ENCODE measurements around the gene UXS1.

Gene UXS1

DNA sequence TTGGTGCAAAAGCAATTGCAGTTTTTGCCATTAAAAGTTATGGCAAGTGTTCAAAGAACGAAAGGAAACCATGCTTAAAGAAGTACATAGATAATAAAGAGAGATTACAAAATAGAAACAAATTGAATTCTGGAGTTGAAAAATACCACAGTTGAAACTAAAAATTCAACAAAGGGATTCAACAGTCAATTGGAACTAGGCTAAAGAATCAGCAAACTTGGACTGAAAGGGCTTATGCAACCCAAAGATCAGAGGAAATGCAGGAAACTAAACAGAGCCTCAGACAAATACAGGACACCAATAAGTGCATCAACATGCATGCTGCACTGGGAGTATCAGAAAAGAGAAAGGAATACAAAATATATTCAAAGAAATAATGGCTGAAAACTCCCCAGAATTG, 40.3 kb downstream of the UXS1 start:
- Histone ChIP-seq H3K4me3 (ENCODE audit: low read length, poor library complexity, severe bottlenecking) (no peak overlapping the region), H3F3A (ENCODE audit: low read depth) (no peaks in the 10 kb centered on the region), H3K4me1 (ENCODE audit: insufficient read depth, low read length, poor library complexity, severe bottlenecking) (peaks cover 21% of the 10 kb centered on the region), H2AFZ (ENCODE audit: low read length) (no peak overlapping the region), H3K9me2 (replicated peaks; ENCODE audit: low read depth, low read length) (no peaks in the 10 kb centered on the region), H3K9ac (ENCODE audit: low read depth, low read length, poor library complexity, severe bottlenecking) (no peak overlapping the region), H3K9me3 (ENCODE audit: insufficient read depth, low read depth, low read length) (peaks cover 35% of the 10 kb centered on the region), H3K36me3 (ENCODE audit: insufficient read depth, low read length) (peaks cover 75% of the 10 kb centered on the region), H3K4me2 (ENCODE audit: low read depth, low read length, poor library complexity, severe bottlenecking) (no peak overlapping the region), H3K79me2 (ENCODE audit: insufficient read depth, low read length) (peaks cover 79% of the 10 kb centered on the region), H4K20me1 (ENCODE audit: insufficient read depth, low read length, poor library complexity, severe bottlenecking) (no peaks in the 10 kb centered on the region), H3K27me3 (ENCODE audit: insufficient read depth, low read length, poor library complexity, severe bottlenecking) (peaks cover 8% of the 10 kb centered on the region)
- no peak for TF ChIP-seq EZH2phosphoT487 (IDR thresholded peaks at IDR 0.05; ENCODE audit: borderline replicate concordance)
- TF ChIP-seq CTCF (conservative IDR thresholded peaks at IDR 0.05; ENCODE audit: low read length) = no peak

DNA sequence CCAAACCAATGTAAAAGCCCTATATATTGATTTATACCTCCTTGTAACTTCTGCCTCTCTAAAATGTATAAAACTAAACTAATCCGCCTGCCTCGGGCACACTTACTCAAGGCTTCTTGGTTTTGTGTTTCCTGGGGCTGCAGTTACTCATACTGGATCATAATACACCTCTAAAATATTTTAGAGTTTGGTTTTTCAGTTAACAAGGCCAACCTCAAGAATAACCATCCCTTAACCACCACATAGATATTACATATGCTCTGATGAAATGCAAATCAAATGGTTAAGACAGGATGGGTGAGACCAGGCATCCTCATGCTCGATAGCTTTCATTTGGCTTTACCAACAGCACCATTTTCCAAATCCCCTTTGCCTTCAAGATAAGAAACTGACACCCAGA, 46.4 kb downstream of the UXS1 start:
- Histone ChIP-seq H3K4me3 (ENCODE audit: low read length, poor library complexity, severe bottlenecking) (no peak overlapping the region), H3K4me1 (ENCODE audit: insufficient read depth, low read length, poor library complexity, severe bottlenecking) (peaks cover 13% of the 10 kb centered on the region), H3K27me3 (ENCODE audit: insufficient read depth, low read length, poor library complexity, severe bottlenecking) (no peaks in the 10 kb centered on the region), H4K20me1 (ENCODE audit: insufficient read depth, low read length, poor library complexity, severe bottlenecking) (no peaks in the 10 kb centered on the region), H3K9ac (ENCODE audit: low read depth, low read length, poor library complexity, severe bottlenecking) (peak overlapping the region; percentile 25), H3K4me2 (ENCODE audit: low read depth, low read length, poor library complexity, severe bottlenecking) (peak overlapping the region; percentile 41), H3K9me3 (ENCODE audit: insufficient read depth, low read depth, low read length) (no peaks in the 10 kb centered on the region; the same call in 1 of the 2 replicates), H3K36me3 (ENCODE audit: insufficient read depth, low read length) (peaks cover 49% of the 10 kb centered on the region; the same call in 1 of the 2 replicates), H3K79me2 (ENCODE audit: insufficient read depth, low read length) (peaks cover 32% of the 10 kb centered on the region; the same call in 1 of the 2 replicates), H3K9me2 (replicated peaks; ENCODE audit: low read depth, low read length) (no peaks in the 10 kb centered on the region), H2AFZ (ENCODE audit: low read length) (no peak overlapping the region), H3F3A (ENCODE audit: low read depth) (no peaks in the 10 kb centered on the region)
- TF ChIP-seq EZH2phosphoT487 (IDR thresholded peaks at IDR 0.05; ENCODE audit: borderline replicate concordance) (no peak), CTCF (conservative IDR thresholded peaks at IDR 0.05; ENCODE audit: low read length) (no peak)

DNA sequence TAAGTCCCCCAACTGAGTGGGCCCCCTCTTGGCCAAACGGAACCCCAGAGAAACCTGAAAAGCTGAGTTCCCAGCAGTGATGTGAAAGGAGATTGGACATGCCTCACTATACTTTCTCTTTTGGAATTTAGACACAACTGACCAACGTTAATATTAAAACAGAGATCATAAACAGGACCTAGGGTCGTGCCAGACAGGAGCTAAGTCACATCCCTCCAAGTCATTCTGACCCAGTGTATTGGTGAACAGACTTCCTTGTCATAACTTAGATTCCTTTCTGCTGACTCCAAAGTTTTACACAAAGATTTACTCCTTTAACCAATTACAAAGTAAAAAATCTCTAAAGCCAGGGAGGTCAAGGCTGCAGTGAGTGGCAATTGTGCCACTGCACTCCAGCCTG, 46.9 kb downstream of the UXS1 start:
- H3K9me2 ChIP-seq (replicated peaks; ENCODE audit: low read depth, low read length) = no peaks in the 10 kb centered on the region
- peaks cover 50% of the 10 kb centered on the region; the same call in 1 of the 2 replicates for H3K36me3 ChIP-seq (ENCODE audit: insufficient read depth, low read length)
- H4K20me1 ChIP-seq (ENCODE audit: insufficient read depth, low read length, poor library complexity, severe bottlenecking) = no peaks in the 10 kb centered on the region
- peak overlapping the region; percentile 41 for H3K4me2 ChIP-seq (ENCODE audit: low read depth, low read length, poor library complexity, severe bottlenecking)
- no peak overlapping the region for H3K4me3 ChIP-seq (ENCODE audit: low read length, poor library complexity, severe bottlenecking)
- no peak overlapping the region for H2AFZ ChIP-seq (ENCODE audit: low read length)
- peaks cover 36% of the 10 kb centered on the region; the same call in 1 of the 2 replicates for H3K79me2 ChIP-seq (ENCODE audit: insufficient read depth, low read length)
- H3F3A ChIP-seq (ENCODE audit: low read depth) = no peaks in the 10 kb centered on the region
- H3K9me3 ChIP-seq (ENCODE audit: insufficient read depth, low read depth, low read length) = no peaks in the 10 kb centered on the region
- H3K27me3 ChIP-seq (ENCODE audit: insufficient read depth, low read length, poor library complexity, severe bottlenecking) = no peaks in the 10 kb centered on the region
- H3K4me1 ChIP-seq (ENCODE audit: insufficient read depth, low read length, poor library complexity, severe bottlenecking) = peaks cover 13% of the 10 kb centered on the region
- peak overlapping the region; percentile 25 for H3K9ac ChIP-seq (ENCODE audit: low read depth, low read length, poor library complexity, severe bottlenecking)
- no peak for TF ChIP-seq CTCF (conservative IDR thresholded peaks at IDR 0.05; ENCODE audit: low read length)
- no peak for TF ChIP-seq EZH2phosphoT487 (IDR thresholded peaks at IDR 0.05; ENCODE audit: borderline replicate concordance)

Data from Loucy (cell line).